Activated CD4-positive, CD25-positive, alpha-beta regulatory T cell treated with anti-CD3 and anti-CD28 coated beads, Interleukin-2, amount 50 U/mL, for 16 hours (primary cell): ENCODE results near the gene KCNK5.

ENCODE experiments used
- DNase-seq: peaks from one replicate; pipeline ENCODE4 v3.0.0-alpha.2; 2020; ENCODE audit warnings: low read depth, low spot score

Gene KCNK5

DNA sequence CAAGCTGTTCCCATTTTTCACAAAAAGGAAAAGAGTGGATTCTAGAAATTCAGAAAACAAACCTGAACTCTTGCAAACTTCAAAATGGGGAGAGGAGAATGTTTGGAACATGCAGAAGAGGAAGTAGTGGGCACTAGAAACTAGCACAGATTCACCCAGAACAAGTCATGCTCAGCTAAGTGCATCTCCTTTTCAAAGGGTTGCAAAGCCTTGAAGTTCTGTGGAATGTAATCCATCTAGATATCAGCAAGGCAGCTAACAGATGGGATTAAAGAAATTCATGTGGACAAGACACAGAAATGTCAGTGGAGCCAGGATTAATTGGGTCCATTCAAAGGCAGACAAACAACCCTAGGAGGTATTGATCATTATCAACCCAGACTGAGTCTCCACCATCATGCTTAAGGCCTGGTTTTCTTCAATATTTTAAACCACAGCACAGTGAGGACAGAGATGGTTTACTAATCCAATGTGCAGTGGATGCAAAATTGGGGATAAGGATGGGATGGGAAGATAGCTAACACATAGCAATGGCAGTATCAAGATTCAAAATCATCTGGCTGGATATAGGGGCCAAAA lies 31.3 kb downstream of the KCNK5 start:
- DNase-seq = no peak

DNA sequence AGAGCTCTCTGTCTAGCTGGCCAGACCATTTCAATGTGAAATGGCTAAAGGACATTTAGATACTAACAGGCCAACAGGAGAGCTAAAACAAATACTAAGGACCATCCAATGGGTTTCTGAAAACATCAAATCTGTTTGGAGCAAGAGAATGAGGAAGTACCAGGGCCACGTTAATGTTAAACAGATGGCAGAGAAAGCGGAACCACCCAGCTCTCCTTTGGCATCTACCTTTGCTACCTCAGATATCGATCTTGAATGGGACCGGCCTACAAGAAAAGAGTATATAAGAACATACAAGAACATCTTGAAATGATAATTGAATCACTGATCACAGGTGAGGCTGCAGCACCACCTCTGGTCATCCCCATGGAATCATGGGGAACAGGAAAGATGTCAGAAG lies 31.8 kb downstream of the KCNK5 start:
- no peak for DNase-seq

DNA sequence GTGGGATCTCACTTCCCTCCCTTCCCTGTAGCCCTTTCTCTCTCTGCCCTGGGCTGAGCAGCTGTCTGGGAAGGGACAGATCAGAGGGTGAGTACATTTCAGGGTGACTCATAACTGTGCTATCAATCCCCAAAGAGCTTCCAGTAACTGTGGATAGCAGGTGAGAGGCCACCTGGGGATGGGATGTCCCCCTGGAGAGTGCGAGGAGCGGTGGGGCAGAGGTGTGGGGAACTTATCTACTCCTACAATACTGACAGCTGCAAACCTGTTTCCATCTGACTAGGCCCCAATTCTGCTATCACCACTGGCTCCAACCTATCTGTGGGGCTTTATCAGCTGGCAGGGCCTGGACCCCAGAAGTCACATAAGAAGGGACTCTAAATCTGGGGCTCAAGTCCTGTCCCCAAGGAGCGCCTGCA lies 32.6 kb downstream of the KCNK5 start:
- no peak for DNase-seq

DNA sequence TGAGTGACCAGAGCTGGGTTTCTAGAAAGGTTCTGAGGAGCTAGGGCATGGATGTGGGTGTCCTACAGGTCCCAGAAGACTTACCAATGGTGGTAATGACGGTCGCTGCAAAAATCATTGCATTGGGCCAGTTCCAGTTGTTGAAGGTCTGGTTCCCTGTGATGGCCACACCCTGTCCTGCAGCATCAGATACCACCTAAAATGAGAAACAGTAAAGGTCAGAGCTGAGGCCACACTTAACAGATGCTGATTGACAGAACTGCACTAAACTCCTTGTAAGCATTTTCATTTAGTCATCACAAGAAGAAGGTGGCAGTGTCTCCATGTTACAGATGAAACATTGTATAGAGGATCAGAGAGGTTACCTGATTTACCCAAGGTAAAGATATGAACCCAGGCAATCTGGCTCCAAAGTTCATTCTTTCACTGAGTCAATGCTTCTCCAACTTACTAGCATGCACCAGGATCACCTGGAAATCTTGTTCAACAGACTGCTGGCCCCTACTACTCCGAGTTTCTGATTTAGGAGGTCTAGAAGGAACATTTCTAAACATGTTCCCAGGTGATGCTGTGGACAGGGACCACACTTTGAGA lies 33.4 kb downstream of the KCNK5 start:
- DNase-seq = no peak

DNA sequence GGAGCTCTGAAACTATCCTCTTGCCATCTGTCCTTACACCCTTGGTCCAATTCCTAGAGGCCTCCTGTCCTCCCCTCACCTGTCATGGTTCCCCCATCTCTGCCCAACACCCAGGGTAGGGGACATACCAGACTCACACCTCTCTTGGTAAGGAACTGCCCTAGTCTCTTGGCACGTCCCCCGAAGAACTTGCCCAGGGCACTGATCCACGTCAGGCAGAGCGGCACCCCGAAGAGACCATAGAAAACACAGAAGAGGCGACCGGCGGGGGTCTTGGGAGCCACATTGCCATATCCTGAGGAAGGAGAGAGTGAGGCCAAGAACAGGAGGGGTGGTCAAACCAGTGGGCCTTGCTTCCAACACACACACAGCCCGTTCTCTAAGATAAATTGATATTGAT lies 34.8 kb downstream of the KCNK5 start:
- DNase-seq = no peak

DNA sequence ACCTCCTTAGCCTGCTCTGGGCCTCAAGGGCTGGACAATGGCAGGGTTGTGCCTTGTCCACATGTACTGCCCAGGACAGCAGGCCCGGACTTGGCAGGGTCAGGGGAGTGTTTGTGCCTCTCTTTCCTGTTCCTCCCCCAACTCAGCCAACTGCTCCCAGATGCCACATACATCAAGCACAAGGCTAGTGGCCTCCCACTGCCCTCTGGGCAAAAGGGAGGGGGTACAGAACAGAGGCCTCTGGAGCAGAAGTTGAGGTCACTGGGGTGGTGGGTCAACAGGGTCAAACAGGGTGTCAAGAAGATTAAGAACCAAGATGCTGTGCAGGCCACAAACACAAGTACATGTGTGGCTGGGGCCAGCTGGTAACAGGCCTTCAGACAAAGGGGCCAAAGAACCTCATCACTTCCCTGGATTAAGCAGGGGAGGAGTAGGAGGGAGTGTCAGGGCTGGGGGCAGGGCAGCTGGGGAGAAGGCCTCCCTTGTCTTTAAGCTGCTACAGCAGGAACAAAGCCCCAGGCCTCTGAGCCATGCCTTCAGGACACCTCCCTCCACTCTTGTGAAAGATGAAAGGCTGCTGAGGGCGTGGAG lies 36.0 kb downstream of the KCNK5 start:
- DNase-seq = no peak

DNA sequence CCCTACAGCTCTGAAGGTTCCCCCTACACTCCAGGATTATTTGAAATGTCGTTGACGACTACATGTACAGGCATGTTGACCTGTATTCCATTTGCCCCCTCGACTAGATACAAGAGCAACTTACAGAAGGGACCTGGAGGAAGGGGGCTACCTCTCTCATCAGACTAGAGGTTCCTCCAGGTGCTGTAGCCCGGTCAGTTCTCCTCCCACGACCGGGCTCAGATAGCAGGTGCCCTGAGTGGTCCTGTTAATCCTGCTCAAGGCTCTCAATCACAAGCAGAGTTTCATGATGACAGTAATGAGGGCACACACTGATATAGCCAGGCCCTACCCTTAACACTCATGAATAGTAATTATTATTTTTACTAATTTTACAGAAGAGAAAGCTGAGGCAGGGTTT lies 36.5 kb downstream of the KCNK5 start:
- DNase-seq = no peak

DNA sequence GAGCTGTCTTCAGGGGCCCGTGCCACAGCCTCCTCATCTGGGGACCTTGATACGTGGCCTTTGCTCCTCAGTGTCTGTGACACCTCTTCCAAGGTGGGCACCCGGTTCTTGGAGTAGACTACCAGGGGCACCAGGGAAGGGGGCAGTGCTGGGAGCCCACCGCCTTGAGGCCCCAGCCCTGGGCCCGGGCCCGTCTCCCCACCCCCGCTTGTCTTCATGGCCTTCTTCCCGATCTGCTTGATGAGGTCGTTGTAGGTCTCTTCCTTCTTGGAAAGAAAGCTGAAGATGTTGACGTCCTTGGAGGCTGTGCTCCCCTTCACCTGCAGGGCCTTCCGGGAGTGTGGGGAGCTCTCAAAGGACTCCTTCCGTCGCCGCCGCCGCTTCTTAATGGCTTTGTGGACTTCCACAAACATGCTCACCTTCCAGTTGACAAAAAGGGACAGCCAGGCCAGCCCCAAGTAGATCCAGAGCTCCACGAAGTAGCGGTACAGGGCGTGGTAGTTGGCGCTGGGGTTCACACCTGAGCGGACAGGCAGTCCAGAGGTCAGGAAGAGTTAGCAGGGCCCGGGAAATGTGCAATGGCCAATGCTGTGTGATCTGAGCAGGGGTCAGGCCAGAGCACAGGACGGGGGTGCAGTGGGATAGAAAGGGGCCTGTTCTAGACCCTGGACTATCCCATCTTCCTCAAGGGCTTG lies 37.9 kb downstream of the KCNK5 start:
- DNase-seq = no peak

DNA sequence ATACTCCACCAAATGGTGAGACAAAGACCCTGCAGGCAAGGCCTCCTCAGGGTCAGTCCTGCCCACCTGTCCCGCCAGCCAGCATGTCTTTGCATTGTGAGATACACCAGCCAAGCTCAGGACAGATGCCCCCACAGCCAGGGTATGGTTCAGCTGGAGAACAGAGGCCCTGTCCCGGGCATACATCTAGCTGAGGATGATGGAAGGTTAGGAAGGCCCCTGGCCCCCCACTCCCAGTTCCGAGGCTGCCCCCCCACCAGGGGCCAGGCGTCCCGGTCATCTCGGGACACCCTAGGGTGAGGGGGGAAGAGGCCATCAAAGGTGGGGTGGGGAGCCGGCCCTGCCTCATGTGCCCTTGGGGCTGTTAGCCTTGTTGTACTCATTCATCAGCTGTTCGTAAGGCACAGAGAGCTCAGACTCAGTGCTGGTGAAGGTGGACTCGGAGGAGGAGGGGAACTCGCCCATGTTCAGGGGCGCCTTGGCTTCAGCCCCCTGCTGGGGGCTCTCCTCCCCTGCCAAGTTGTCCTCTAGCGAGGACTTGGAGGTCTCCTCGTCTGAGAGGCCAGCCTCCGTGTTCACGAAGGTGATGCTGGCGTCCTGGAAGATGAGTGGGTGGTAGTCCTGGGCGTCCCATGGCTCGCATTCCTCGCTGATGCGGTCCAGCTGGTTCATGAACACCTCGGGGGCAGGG lies 38.6 kb downstream of the KCNK5 start:
- DNase-seq = no peak

DNA sequence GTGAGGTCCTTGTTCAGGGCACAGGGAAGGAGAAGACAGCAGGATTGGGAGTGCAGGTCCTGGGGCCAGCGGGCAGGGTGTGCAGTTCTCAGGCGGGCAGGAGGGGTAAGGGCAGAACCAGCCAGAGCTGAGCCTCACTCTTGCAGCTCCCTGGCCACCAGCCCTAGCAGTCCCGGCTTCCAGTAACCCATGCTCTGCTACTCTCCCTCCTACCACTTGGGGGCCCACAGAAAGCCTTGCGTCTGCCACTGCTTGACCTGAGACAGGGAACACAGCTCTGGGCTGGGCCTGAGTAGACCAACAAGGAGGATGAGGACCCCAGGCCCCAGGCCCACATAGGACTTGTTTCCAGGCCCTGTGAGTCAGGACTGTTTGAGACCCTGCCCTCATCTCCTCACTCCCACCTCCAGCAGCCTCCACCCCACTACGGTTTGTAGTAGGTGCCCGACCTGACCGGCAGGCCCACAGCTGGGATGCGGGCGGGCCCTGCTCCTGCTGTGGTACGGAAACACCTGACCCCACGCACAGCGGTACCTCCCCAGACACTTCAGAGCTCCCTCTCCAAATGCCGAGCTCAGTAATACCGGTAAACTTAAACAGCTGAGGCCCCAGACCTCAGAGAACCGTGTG lies 39.2 kb downstream of the KCNK5 start:
- no peak for DNase-seq

DNA sequence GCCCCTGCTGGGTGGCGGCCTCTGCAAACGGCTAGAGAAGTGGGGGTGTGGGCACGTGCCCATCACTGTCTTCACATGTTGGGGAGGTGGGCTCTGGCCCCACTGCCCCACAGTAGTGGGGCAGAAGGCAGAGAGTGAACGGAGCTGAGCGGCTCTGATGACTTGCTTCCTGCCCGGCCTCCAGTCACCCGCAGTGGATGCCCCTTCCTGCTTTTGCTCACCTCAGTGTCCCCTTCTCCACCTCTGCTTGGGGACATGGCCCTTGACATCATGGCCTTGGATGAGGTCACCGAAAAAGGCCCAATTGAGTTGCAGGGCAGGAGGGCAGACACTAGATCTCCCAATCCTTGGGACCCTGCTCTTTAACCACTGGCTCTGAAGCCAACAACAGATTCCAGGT lies 40.1 kb downstream of the KCNK5 start:
- no peak for DNase-seq

DNA sequence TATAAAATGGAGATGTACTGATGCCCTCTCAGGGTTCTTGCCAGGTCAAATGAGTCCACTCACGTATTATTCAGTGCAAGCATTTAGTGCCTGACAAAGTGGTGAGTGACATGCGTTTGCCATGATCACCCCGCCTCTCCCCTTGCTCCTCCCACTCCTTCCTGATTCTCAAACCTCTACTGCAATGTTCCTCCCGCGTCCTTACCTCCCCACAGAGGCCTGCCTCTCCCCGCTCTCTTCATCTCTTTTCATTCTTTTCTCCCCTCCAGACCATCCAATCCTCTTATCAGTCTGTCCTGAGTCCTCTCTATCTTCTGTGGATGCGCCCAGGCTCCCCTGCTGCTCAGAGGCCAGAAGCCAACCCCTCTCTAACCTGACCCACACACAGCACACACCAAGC lies 40.7 kb downstream of the KCNK5 start:
- DNase-seq = no peak

DNA sequence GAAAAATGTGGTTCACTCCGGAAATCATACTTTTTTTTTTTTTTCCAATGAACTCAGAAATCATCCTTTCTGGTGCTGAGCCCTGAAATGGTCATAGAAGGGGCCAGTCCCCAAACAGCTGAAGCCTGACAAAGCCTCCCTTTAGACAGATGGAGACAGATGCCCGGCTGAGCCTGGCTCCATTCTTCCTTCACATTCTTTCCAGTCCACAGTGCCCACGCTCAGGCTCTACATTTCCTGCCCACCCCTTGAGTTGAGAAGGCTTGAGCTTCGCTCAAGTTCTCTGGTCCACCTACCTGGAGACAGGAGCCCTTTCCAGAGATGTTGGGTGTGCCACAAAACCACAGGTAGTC lies 41.2 kb downstream of the KCNK5 start:
- no peak for DNase-seq

DNA sequence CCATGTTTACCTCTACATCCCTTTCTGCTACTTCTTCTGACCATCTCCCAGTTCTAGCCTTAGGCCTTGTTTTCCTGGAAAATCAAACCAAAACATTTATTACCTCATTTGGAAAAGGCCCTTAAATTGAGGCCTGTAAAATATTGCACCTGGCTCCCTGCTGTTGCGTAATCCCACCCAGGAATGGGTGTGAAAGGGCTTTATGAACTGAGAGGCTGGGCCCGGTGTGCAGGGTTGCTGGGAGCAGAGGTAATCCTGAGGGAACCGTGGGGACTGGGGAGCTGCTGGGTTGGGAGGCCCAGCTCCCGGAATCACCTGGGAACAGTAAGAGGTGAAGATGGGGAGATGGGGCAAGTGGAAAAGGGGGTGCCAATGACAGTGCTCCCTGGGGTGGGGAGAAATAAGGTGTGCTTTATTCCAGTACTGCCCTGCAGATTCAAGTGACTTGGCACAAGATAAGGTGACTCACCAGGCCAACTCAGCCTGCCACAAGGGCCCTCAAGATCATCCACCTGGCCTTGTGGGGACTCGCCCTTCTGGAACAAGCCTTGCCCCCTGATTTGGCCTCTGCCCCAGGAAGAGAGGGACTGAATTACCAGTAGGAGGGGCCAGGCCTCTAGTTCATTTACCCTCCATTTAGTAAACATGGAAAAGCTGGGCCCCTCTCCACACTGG lies 44.2 kb downstream of the KCNK5 start:
- no peak for DNase-seq

DNA sequence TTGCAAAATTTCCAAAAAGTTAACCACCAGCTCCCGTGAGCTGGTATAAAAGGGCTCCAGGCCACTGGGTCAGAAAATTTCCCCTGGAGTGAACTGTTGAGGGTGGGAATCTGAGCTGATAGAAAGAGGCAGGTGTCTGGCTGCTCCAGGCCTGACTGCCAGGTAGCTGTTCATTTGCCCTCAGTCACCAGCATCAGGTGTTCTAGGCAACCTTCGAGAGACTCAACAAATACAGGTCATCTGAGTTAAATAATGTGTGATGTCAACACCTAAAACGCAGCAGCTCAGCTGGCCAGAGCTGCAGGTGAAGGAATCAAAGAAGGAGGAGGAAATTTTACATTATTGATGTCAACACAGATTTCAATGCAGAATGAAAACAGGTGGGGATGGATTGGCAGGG lies 46.7 kb downstream of the KCNK5 start:
- DNase-seq = no peak

DNA sequence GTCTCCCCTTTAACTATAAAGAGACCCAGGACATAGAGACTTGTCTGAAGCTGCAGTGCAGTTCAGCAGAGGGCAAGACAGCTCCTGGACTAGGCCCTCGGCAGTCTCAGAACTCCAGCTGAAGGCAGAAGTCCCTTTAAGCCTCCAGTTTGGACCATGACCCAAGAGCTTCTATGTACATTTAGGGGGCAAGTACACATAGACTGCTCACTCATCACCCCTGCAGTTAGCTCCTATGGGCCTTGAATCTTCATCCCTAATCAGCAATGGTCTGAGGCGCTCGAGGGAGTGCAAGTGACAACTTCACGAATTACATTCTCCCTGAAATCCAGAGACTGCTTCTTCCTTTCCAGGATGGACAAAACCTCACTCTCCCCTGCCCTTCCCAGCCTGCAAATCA lies 47.4 kb downstream of the KCNK5 start:
- DNase-seq = no peak

DNA sequence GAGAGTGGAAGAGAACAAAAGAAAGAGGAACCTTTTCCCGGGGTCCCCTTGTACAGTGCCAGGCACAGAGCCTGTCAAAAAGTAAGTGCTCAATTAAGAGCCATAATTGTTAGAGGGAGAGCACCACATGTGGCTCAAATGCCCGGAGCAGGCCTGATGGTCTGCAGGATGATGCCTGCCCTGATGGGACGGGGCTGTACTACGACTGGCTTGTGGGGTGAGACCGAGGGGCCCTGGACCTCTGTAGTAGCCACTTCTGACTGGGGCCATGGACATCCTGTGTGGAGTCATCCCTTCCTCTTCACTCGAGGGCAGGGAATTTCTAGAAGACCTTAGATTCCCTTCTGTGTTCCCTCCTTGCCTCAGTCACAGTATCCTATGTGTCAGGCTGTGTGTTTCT lies 47.9 kb downstream of the KCNK5 start:
- DNase-seq = no peak

DNA sequence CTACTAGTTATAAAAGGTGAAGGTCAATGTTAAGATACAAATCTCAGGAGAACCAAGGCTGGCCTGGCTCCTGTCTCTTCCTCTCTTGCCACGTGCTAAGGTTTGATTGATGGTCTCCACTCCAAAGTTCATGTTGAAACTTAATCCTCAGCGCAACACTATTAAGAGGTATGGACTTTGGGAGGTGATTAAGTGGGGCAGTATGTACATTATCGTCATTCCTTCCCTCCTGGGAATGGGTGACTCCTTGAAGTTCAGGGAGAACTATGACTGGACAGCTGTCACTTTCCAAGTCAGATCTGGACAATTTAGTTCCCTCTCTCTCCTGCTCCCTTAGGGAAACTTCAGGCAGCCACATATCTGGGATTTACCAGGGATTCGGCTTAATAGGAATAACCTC lies 50.5 kb downstream of the KCNK5 start:
- DNase-seq = no peak

DNA sequence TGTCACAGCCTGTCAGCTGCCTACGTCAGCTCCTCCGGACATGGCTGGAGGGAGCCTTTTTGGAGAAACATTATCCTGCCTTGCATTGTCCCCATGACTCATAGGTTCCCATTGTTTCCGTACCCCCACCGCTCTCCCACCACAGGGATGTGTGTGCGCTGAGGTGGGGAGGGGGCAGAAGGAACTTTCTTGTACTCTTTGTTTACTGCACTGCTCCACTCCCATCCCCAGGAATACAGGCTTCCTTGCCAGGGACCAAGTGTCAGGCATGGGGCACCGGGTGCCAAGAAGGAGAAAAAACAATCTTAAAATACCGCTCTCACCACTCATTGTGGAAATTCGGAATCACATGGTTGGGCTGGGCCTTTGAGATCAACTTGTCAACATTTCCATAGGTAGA lies 51.0 kb downstream of the KCNK5 start:
- no peak for DNase-seq

DNA sequence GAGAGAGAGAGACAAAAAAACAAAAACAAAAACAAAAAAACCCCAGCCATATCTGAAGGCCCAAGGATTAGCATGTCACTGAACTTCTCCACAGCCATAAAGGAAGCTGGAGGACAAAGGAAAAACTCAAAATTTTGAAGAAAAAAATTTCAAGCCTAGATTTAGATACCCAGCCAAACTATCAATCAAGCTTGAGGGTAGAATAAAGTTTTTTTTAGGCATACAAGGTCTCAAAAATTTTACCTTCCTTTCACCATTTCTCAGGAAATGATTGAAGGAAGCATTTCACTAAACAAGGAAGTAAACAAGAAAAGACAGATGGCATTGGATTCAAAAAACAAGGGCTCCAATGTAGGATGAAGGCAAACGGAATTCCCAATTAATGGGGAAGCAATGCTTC lies 52.1 kb downstream of the KCNK5 start:
- DNase-seq = no peak

DNA sequence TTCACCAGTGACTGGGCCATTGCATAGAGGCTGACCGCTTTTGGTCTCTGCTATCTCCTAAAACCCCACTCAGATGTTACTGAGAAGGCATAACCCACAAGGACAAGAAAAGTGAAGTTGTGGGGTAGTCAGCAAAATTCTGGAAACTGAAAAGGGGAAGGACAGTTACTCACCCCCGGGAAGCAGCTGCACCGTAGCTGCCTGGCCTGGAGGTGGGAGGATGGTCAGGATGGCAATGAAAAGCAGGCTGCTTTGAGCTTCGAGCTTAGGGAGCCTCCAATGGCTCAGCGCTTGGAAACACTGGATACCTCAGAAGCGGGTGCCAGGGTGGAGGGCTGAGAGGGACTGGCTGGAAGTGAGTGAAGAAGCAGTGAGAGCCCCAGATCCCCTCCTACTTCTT lies 56.0 kb downstream of the KCNK5 start:
- DNase-seq = no peak

DNA sequence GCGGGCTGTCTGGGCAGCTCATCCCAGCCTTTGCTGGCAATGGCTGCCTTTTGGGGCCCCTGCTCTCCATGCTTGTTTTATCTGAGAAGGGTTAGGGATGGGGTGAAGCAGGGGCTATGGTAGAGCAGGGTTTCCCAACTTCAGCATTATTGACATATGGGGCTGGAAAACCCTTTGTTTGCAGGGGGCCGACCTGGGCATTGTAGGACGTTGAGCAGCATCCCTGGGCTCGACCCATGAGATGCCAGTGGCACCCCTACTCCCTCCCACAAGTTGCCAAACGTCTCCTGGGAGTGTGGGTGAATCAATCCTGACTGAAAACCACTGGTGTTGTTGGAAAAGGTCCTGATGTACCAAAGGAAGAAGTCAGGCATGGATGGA lies 56.9 kb downstream of the KCNK5 start:
- DNase-seq = no peak
